Ureter (tissue), 1 donor: ENCODE results near the gene CCDC154. TPM values are rescaled to one million over a fixed set of nuclear protein-coding genes. Genes with fewer than 3 reads are reported as not detected.
"Not testable (repeated sequence)": the region's sequence is repeated elsewhere in the genome, so short reads cannot be mapped to it uniquely, and the experiment has no call there.

Experiments used
- DNase-seq: peaks from one replicate; pipeline ENCODE4 v3.0.0-alpha.2; 2020; ENCODE audit warnings: low spot score
- total RNA-seq: library from RNA; stranded (reverse); gene quantifications from one replicate; pipeline ENCODE4 v1.2.4, GENCODE V29; 2023
- donor health status: DM: yes; HTN: yes; CAD: no.

The CCDC154 gene
- total RNA-seq, 1 donor from 2014 or later: 2.0 TPM

GRCh38 chr16:1474082-1474795 lies 29.9 kb upstream of the CCDC154 start:
- DNase-seq: no peak

DNA sequence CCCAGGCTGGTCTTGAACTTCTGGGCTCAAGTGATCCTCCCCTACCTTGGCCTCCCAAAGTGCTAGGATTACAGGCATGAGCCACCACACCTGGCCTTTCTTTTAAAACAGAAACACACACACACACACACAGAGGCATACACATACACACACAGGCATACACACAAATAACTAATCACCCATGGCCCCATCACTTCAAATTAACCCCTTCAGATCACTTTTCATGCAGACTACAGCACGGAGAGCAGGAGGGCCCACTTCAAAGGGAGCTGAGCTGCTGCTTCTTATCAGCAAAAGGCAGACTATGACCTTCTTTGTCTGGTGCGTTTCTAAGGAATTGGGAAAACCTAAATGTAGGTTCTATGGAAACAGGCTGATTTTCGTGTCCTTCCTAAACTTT lies 28.6 kb upstream of the CCDC154 start:
- DNase-seq: no peak

DNA sequence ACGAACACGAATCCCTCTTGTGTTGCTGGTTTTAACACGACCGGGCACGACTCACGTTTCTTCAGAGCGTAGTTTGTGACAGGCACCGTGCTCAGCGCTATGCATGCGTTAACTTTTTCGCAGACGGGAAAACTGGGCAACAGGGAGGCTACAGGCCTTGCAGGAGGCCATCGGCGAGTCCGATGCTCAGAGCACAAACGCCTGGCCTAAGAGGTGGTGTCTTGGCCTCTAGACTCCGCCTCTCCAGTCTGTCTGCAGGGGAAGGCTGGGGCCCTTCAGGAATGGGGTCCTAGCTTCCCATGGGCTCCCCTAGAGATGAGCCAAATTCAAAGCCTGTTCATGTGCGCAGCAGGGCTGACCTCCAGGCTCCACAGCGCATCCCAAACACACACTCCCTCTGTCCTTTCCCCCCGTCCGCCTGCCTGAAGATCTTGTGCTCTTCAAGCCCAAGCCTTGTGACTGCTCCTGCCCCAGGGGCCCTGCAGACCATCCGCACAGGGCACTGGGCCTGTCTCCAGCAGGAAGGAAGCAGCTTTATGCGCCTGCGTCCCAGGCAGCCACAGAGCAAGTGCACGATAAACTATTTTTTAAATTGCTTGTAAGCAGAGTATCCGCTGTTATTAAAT lies 27.3 kb upstream of the CCDC154 start:
- no peak for DNase-seq

DNA sequence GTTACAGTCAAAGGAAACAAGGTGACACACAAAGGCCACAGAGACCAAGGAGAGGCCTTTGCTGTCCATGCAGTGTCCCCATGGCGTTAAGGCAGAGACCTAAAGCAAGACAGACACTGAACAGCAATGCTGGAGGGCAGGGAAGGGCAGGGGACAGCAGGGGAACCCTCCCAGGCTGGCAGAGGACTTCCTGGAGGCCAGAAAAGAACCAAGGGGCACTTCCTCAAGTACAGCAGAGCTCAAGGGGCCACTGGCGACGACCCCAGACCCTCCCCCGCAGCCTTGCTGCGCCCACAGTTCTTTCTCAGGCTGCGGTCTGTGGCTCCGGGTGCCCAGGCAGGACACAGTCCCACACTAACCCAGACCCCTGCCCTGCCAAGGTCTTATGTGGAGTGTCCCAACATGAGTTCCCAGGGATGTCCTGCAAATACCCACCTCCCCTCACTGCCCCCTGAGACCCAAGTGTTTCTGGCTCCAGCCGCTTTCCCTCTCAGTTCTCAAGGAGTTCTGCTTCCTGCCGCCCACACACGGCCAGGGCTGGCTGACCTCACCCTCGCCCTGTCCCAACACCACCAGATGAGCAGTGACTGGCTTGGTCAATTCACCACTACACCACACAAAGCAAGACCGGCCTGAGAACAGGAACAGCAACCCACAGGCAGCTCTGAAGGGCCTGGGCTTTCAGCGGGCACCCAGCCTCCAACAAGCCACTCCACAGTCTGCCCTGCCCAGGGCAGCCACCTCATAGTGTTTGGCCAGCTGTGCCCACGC lies 26.3 kb upstream of the CCDC154 start:
- DNase-seq: no peak

DNA sequence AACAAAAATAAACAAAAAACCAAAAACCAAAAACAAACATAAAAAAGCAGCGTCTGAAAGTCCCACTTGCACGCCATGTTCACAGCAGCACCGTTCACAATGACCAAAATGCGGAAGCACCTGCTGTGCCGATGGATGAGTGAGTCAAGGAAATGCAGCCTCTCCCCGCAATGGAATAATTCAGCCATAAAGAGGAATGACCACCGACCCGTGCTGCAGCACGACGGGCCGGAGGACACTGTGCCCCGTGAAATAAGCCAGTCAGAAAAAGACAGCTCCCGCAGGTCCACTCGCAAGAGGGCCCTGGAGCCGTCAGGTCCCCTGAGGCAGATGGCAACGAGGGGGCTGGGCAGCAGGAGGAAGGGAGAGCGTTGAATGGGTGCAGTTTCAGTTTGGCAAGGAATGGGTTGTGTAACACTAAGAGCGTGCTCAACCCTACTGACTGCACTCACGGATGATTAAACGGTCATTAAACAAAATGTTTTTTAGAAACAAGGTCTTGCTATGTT lies 25.4 kb upstream of the CCDC154 start:
- DNase-seq: no peak

DNA sequence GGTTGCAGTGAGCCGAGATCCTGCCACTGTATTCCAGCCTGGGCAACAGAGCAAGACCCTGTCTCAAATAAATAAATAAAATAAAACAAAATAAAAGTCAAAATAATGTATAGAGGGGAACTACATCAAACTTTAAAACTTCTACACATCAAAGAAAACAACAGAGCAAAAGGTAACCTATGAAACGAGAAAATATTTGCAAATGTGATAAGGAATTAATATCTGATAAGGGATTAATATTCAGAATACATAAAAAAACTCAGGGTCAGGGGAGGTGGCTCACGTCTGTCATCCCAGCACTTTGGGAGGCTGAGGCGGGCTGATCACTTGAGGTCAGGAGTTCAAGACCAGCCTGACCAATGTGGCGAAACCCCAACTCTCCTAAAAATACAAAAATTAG lies 24.8 kb upstream of the CCDC154 start:
- not testable (repeated sequence) for DNase-seq

- DNase-seq: no peak
These were observed 24.1 kb upstream of the CCDC154 start for GRCh38 chr16:1468426-1468810.

DNA sequence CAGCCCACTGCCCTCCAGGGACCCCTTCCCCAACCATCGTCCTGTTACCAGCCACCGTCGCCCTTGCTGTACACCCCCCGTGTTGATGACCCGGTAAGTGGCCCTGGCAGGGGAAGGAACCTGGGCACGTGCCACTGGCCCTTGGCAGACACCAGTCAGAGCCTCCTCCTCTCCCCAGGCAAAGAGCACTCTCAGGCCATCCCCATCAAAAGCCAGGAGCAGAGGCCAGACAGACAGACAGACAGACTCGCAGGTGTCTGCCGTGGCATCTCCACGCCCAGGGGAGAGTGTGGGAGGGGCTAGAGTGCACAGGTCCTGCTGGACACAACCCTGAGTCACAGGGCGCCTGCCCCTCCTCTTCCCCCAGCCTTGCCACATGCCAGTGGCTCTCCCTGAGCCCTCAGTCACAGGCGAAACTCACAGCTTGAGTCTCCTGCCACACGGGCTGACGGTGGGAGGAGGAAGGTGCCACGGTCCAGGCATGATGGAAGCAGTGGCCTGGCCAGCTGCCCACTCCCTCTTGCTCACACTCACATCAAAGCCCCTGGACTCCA lies 22.7 kb upstream of the CCDC154 start:
- no peak for DNase-seq

DNA sequence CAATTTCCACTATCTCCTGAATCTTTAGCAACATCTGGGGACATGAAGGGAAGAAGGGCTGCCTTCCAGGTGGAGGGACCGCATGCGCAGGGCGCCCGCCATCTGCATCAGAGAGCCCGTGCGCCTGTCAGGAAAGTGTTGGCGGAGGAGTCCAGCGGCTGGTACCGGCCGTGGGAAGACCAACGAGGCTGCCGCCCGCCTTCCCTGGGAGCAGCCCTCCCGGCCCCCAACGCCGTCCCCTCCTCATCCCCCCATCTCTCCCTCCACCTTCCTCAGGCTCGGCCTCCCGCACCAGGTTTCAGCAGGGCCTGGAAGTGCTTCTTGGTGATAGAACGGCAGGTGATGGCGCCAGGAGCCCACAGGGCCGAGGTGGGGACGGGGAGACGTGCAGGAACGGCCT lies 21.7 kb upstream of the CCDC154 start:
- DNase-seq: no peak

- DNase-seq: no peak
These were observed 21.2 kb upstream of the CCDC154 start for GRCh38 chr16:1465567-1465915.

DNA sequence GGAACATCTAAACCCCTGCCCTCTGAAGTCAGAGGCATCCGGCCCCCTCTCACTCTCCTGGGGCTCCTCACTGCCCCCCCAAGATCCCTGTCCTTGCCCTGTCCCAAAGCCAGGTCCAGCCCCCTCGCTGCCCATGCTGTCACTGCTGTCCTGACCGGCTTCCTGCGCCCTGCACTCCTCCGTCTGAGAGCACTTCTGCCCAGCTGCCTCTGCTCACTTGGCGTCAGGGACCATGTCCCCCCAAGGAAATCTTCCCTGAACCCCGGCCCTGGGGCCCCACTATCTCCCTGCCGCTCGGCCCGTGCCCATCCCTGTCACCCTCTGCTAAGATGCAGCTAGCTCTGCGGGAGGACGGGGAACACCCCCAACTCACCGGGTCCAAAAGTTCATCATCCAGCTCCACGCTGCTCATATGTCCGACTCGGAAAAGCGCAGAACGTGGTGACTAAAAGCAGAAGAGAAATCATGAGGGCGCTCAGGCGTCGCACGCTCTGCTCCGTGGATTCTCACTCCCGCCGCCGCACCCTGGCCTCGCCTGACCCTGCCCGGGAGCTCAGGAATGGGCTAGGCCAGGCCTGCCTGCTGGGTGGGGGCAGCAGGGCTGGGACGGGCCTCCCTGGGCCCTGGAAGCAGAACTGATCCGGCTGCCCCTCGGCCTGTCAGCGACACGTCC lies 20.7 kb upstream of the CCDC154 start:
- no peak for DNase-seq

DNA sequence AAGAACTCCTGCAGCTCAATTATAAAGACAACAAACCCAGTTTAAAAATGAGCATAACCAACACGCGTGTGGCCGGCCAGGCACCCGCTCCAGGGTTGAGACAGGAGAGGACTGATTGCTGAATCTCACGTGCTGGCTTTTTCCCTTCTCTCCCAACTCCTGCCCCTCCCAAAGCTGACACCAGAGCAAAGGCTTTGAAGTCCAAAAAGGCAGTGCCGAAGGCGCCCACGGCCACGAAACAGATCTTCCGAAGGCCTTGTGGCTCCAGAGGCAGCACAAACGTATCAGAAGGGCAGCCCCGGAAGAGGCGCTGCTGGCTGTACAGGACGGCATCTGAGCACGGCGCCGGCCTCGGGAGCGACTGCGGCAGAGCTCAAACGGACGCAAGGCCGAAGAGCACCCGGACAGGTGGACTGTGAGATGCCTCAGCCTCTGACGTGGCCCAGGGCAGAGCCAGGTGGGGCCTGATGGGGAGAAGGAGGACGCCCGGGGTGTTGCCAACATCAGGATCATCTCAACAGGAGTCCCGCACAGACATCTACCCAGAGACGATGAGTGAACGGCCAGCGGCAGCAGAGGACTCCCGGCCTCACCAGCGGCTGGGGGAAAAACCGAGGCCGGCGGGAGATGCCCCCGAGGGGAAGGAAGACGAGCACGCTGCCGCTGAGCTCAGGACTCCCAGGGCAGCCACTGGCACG lies 20.0 kb upstream of the CCDC154 start:
- DNase-seq: no peak

DNA sequence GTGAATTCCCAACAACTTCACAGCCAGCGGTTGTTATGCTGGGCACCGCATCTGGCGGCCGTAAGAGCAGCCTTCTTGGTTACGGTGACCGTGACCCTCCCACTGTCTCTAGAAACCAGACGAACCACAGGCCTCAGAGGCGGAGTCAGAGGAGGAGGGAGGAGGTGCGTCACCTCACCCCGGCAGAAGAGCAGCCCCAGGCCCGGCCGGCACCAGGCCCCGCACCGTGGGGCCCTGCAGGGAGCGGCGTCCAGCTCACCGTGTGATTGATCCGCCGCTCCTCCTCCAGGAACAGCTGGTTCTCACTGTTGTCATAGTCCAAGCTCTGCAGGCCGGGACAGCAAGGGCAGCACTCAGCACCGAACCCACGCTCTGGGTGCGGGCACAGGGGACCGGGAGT lies 16.8 kb upstream of the CCDC154 start:
- DNase-seq: no peak

- no peak for DNase-seq
These were observed 16.3 kb upstream of the CCDC154 start for GRCh38 chr16:1460602-1461138.

DNA sequence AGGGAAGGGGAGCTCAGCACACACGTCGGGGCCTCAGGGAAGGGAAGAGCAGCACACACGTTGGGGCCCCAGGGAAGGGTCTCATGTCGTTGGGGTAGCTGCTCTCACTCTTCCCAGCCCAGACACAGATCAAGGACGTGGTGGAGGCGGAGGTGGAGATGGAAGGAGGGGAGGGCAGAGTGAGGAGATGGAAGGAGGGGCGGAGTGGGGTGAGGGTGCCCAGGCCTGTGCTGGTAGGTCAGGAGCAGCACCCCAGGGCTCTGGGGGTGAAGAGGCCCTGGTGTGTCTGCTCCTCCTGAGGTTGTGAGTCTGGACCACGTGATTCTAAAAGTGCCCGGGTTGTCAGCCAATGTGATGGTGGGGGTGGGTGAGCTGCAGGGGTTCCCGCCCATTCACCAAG lies 15.6 kb upstream of the CCDC154 start:
- DNase-seq: no peak

DNA sequence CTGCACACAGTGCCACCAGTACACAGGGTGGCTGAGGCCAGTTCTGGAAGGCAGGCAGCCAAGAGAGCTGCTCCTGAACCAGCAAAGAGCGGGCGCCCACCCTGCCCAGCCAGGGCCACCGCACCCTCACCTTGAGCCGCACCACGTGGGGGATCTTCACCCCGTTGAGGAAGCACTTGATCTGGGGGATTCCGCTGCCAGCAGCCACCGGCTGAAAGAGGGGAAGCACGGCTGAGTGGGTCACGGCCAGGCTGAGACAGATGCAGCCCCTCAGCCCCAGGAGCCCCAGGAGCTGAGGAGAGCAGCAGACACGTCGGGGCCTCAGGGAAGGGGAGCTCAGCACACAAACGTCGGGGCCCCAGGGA lies 14.6 kb upstream of the CCDC154 start:
- DNase-seq: no peak

DNA sequence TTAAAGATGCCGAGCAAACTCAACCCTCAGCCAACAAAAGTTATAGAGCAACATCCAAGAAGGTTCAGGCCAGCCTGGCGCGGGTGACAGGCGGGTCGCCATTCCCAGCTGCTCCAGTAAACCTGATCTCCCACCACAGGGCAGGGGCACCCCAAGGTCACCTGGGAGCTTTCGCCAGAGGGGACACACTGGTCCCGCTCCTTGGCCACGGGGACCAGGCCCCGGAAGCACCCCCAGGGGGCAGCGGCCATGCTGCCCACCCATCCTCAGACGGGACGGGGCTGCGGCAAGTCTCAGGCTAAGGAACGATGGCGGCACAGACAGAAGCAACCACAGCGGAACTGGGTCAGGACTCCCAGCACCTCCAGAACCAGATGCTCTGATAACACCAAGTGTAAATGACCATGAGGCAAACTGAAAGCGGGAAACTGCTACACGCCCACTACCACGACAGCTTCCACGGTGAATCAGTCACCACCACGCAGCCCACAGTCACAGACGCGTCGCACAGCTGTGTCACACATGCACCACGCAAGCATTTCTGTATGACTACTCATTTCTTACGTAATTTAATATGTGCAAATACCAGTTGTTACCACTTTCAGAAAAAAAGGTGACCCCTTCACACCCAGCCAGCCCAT lies 14.1 kb upstream of the CCDC154 start:
- no peak for DNase-seq

GRCh38 chr16:1457489-1458245 lies 13.3 kb upstream of the CCDC154 start:
- no peak for DNase-seq

- DNase-seq: no peak
These were observed 12.6 kb upstream of the CCDC154 start for GRCh38 chr16:1456951-1457350.
